HG02981 (cell line): ENCODE data around the gene DPT.
"Not testable (repeated sequence)": the region's sequence is repeated elsewhere in the genome, so short reads cannot be mapped to it uniquely, and the experiment has no call there.

Experiments used
- ATAC-seq: cut with Tn5 transposase; IDR thresholded peaks from one replicate; pipeline ENCODE4 v1.9.1; 2021; ENCODE audit warnings: mild to moderate bottlenecking, moderate library complexity; ENCODE audit not compliant: unreplicated experiment

Gene DPT

DNA sequence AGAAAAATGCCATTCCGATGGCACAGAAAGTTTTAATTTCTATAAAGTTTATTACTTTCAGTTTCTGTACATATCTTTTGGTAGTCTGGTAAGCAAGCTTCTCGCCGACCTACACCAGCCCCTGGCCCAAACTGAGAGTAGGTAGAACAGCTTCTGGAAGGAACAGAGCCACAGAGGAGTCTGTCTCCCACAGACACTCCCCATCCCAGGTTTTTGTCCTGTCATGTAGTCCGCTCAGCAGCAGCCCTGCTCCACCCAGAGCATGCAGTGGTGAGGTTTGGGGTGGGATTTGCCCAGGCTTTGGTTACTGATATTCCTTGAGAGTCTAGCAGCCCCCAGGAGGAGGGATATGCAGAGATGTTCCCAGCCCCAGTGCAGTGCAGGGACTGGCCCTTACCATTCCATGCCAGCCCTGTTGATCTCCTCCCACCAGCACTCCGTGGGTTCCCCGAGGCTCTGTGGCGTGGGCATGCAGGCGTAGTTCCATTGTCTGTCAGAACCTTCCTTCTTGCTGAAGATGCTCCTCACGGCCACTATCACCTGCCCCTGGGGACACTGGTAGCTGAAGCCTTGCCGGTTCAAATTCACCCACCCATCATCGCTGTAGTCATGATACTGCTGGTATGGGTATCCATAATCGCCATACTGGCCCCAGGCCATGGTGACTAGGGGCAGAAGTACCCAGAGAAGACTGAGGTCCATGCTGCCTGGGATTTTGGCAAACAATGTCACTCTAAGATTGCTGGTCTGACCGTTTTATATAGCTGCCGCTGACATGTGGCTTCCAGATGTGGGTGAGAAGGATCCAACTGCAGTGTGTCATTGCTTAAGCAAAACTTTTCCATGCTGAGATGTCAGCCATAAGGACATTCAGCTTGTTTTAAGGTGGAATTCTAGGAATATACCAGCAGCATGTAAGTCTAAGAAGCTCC is at the start of gene DPT:
TSS of gene DPT (minus strand) at position 734 of the 932 bp plus-strand sequence. CDS start at position 702, 32 bp downstream.
- ATAC-seq = no peak

DNA sequence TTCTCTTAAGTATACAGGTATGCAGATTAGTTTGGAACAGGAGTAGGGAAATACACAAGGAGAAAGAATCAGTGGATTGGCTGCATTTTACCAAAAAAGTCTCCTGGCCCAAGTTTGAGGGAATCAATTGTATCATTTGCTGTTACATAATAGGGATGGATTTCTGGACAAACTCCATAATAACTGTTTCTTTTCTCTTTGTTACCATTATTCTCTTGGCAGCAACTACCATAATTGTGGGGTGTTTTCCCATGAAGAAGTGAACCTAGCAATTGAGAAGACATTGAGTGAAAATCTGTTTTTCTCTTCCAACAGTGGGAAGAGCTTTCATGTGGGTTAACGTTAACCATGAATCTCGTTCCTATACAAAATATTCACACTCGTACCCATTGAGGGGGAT is 46.4 kb upstream of the DPT start:
- ATAC-seq = no peak

DNA sequence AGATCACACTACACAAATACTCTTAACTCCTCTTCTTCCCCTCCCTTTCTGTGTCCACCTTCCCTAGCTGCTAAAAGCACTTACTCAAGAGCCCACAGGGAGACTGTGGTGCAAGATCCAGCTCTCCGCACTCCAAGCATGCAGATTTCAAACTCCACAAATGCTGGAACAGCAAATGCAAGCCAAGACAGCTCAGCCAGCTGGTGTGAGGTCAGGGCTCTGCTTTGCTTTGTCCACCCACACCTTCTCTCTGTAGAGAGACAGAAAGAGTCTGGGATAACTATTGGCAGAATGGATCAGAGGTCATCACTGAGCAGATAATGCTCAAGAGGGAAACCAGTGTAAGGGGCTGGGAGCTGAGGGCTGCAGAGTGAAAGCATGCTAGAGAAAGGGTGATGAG is 45.2 kb upstream of the DPT start:
- ATAC-seq = no peak

DNA sequence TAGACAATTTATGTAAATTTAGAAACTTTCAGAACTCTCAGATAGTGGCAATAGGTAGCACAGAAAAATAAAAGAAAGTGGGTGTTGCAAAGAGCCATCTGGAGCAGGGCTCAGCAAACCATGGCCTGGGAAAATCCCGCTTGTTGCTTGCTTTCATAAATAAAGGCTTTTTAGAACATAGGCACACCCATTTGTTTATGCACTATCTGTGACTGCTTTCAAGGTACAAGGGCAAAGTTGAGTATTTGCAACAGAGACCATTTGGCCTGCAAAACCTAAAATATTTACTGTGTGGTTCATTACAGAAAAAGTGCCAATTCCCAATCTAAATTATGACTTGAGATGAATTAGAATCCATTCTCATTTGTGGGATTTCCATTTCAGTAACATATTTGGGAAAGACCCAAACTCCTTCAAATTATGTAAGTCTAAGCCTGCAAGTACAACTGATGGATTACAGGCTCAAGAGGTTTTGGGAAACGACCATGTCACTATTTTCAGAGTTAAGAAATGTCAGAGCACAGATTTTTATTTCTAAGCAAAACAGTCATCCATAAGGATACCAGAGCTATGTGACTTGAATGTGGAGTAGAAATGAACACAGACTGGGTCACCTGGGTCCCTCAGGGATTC is 43.5 kb upstream of the DPT start:
- ATAC-seq = no peak

DNA sequence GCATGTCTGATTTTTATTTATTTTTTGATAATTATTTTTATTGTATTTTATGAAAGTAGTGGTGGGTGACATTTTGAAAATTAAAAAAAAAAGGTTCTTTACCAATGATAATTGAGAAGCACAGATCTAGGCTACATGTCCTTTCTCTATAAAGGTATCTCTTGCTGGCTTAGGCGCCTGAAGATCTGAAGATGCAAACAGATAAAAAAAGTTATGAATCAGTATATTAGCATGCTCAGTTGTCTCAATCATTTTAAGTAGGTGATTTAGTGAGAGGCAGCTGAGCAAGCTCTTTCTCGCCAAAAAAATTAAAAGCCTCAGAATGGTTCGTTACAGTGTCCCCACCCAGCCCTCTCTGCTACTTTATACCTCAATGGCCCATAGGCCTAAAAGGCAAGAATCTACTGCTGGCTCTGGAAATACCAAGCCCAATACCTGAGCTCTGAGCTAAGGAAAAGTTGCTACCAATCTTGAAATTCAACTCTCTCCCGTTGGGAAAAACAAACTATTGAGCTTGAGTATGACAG is 42.2 kb upstream of the DPT start:
- ATAC-seq = no peak

DNA sequence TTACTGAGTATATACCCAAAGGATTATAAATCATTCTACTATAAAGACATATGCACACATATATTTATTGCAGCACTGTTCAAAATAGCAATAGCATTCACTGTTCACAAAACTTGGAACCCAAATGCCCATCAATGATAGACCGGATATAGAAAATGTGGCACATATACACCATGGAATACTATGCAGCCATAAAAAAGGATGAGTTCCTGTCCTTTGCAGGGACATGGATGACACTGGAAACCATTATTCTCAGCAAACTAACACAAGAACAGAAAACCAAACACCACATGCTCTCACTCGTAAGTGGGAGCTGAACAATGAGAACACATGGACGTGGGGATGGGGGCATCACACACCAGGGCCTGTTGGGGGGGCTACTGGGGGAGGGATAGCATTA is 40.9 kb upstream of the DPT start:
- ATAC-seq = not testable (repeated sequence)

DNA sequence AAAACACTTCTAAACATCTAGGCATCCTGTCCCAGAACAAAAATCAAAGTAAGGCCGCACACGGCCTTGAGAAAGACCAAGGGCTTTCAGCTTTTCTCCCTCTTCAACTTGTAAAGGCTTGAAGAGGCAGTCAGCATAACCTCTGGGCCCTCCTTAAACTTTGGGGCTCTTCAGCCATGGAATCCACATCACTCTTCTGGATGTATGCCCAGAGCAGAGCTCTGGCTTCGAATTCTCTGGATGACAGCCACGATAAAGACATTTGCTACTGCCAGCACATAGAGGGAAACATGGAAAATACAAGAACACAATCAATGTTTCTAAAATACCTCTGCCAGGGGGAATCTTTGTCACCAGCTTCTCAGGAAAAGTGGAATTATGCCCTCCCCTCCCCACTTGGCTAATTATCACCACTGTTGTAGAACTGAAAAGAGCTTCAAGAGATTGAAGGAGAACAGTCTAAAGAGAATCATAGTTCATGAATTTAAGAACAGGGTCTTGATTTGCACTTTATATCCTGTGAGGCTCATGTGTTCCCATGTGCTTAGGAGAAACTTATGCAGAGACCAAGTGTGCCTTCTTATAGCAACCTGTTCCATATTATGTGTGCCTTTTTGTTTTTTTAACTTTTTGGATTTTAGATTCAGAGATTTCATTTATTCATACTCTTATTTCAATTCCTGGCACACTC is 39.0 kb upstream of the DPT start:
- ATAC-seq = no peak

DNA sequence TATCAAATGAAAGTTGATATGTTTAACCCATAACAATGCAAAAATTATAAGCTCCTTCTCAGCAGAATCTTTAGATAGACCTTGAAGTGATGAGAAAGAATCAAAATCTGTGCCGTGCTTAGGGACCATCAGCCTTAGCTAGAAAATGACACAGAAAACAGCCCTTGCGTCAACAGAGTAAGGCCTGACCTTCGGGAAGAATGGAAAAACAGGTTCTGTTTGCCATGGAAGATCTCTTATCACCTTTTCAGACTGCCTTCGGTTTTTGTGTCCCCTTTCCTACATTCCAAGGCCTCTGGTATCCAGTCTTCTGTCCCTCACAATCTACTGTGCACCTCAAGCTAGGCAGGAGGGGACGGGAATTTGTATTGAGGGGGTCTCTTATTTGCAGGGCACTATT is 37.6 kb upstream of the DPT start:
- ATAC-seq = no peak

DNA sequence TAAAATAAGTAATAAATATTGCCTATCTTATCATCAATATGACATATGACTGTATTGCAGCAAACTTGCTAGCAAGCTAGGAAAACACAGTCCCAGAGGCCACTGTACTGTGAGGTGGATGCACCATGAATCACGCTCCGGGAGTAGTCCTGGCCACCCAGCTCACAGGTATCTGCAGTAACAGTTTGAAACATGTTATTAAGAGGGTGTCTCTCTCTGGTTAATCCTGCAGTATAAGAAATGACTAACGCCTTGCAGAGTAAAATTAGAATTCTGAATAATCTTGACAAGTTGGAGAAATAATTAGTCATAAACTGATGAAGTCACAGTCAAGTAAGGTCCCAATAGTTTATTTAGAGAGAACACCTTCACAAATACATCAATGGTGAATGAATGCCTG is 34.0 kb upstream of the DPT start:
- ATAC-seq = no peak

DNA sequence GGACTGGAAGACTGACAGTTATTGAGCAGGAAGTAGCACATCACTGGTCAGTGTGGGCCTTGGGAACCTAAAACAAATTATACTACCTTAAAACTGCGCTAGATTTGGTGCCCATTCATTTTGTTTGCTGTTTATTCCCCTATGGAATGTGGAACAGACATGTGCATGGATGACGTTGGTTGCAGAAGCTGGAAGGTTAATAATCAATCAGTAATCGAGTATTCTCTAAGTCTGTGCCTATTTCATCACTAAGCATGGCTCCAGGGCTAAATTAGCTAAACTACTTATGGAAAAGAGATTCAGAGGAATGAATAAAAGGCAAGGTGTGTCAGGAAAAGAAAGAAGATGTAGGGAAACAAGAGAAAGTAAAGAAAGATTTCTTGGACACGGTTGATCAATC is 33.5 kb upstream of the DPT start:
- no peak for ATAC-seq

DNA sequence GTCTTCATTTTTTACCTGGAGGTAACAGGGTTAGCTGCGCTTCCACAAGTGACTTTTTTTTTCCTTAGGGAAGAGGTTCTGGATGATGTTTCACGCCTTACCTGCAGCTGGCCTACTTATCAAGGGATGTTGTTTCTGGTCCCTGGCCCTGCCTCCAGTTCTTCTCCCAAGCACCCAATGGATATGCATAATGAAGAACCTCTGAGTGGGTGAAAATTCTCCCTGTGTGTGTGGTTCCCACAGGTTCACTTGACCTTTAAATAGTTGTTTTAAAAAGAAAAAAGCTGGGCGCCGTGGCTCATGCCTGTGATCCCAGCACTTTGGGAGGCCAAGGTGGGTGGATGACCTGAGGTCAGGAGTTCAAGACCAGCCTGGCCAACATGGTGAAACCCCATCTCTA is 31.8 kb upstream of the DPT start:
- ATAC-seq = no peak

DNA sequence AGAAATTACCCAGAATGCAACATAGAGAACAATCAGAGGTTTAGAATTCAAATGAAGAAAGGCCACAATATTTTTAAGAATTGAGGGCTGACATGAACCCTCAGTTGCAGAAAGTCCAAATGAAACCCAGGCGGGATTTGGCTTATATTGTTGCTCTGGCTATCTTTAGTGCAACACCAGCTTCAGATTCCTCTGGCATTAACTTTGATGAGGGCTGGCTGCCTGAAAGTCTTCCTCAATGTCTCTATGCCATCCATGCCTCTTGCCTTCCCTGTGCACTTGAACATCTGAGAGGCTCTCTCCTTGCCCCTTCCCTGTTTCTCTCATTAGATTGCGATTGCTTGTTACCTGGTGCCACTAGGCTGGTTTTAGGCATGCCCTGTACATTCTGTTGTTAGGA is 31.2 kb upstream of the DPT start:
- no peak for ATAC-seq

DNA sequence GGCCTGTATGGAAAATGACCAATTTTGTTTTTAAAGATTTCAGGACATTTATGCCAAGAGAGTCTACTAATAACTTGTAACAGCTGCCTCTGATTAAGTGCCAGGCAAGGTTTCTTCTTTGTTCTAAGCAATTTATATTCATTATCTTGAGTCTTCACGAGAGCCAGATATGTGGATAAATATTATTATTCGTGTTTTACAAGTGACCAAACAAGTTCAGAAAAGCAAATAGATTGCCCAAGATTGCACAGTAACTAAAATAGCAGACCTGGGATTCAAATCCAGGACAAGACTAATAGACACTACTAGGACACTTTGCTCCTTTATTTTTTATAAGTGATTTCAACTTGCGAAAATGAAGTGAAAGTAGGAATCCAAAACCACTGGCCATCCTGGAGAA is 30.1 kb upstream of the DPT start:
- ATAC-seq = no peak

DNA sequence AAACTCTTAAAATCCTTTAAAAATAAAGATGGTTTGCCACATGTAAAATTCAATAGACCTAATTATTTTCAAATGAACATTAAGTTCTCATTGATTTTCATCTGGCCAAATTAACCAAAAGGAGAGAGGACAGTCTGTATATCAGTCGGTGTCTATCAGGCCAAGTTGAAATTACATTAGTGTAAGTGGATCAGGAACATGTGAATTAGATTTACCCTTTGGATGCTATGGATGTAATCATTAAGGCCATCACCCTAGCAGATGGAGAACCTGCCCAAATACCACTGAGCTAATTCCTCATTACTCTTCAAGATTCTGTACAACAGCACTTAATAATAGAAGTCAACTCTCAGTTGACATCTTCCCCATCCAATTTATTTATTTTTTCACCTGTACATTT is 29.5 kb upstream of the DPT start:
- ATAC-seq = no peak

DNA sequence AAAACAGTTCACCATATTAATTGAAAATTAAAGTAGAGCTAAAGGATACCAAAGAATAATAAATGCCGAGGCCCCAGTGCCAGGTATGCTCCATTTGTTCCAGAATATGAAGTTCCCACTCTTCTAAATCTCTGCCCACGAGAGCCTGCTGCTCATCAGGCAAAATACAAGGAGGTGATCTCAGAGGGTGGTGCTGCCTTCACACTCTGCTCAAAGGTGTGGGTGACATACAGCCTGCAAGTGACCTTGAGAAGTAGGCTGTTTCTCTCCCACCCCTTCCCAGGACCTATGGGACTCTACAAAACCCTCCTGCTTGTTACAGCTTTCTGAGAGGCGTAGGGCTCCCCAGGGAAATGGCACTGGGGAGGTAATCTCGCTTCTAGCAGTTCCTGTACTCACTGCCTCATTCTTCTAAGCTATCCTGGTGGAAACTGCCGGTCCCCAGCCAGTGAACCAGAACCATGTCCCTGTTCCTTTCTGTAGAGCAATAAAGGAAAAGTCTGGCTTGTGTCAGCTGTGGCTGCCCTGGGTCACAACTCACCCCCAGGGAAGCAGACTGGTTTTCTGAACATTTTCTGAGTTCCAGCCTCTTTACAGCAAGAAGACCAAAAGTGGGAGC is 26.9 kb upstream of the DPT start:
- no peak for ATAC-seq

DNA sequence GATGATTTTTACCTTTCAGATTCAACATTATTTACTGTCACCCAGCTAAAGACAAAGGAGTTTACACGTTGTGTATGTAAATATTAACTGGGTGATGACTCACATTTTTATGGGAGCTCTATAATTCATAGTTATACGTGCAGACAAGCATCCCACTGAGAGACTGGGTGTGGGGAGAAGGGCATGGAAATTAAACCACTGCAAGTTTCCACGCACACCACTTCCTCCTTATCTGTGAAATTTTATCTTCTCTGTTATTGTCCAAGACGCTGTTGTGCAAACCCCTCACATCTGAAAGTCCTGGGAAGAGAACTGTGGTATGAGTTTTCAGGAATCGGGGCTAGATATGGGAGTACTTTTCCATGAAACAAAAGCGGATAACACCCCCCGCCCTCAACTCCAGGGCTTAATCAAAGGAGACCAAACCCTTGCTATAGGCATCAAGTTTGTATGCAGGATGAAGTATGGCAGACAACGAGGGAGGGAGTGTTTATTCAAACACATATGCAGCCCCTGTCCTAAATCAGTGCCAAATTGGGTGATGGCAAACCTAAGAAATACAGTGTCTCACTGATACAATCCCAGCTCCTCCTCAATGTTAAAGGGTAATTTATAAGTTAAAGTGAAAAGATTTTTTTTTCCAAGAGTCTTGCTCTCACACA is 23.3 kb upstream of the DPT start:
- ATAC-seq = no peak

DNA sequence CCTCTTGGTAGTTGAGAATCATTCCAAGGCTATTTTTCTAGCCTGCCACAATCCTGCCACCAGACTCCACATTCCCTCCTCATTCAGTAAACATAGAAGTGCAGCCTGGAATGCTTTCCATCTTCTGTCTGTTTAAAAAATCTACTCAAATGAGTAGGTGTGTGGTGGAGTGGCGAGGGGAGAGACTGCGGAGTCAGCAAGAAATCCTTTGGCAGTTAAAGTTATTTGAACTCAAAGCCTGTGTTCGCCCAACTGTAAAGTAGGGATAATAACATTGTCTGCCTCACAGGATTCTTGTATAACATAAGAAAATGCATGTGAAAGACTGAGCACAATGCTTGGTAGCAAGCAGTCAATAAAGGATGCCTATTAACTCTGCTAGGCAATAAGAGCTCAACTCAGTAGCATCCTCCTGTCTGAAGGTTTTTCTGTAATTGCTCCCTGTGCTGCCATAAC is 22.2 kb upstream of the DPT start:
- ATAC-seq = no peak

DNA sequence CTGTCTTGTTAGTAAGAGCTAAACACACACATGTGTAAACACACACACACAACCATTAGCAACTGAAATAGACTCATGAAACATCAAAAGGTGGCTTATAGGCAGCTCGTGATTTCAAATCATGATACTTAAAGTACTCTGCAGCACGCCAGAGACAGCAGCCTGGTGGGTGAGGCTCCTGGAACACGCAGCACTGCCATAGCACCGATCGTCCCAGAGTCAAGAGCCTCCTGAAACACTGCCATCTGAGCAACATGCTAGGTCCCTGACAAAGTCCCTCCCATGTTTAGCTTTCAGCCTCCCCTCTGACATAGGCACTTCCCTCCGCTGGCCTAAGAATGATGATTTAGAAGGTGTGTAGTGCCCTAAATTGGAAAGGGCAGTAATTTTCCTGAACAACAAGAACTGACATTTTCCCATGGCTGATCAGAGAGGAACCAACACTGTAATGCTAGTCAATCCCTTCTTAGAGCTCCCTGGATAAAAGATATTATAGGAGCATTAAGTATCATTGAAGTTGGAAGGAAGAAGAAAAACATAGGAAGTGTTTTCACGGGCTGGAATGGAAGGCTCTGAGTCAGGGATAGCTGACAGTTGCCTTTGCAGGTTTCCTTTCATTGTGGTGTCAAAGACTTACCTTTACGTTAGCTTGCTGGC is 14.1 kb upstream of the DPT start:
- no peak for ATAC-seq

DNA sequence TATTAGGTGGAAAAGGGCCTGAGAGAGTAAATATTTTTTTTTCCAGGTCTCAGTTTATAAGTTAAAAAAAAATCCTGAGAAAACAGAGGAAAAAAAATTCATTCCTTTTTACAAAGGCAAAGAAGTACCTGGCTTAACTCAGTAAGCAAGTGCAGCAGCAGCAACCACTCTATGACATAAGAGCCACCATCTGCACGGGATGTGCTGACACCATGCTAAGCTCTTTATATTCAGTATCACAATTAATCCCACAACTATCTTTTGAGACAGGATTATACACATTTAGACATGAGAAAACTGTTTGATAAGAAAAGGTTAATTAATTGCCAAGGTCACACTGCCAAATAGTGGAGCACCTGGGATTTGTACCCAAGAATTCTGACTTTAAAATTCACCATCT is 13.4 kb upstream of the DPT start:
- ATAC-seq = no peak

DNA sequence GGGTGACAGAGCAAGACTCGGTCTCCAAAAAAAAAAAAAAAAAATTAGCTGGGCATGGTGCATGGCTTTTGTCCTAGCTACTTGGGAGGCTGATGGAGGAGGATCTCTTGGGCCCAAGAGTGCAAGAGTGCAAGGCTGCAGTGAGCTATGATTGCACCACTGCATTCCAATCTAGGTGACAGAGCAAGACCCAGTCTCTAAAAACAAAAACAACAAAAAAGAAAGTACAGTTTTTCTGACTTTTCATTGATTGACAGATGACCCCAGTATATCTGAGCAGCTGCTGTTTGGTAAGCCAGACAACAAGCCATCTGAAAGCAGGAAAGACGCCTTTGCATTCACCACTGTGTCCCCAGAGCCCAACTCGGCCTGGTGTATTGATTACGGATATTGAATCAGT is 10.9 kb upstream of the DPT start:
- ATAC-seq = no peak
